SK-N-SH (cell line): ENCODE results near the gene STEAP2. TPM values are rescaled to one million over a fixed set of nuclear protein-coding genes. Genes with fewer than 3 reads are reported as not detected.

Experiments used
- CTCF ChIA-PET: fragments of 300-600, 350-600 bp; formaldehyde crosslinking; extraction: SDS; loops from one replicate; lab custom pipeline; 2021; lab: Yijun Ruan, JAX
- POLR2A ChIA-PET: fragments of 350-600 bp; sonication (Branson Sonifier 250); formaldehyde crosslinking; extraction: SDS; loops from one replicate; lab custom pipeline; 2020; ENCODE audit warnings: antibody characterized with exemption, inconsistent platforms; lab: Yijun Ruan, JAX
- DNase-seq: peaks from one replicate; pipeline ENCODE4 v3.0.0; 2012
- H2AFZ ChIP-seq: fragments of 200-600 bp; sonication (generic); 2 replicates; pipeline ENCODE4 v1.8.1; 2016; ENCODE audit warnings: antibody characterized with exemption, mild to moderate bottlenecking, low read depth
- H3F3A ChIP-seq: fragments of 200-600 bp; sonication (generic); replicated peaks from 2 replicates; pipeline ENCODE3; 2016; ENCODE audit warnings: antibody characterized with exemption, mild to moderate bottlenecking; ENCODE audit not compliant: insufficient read depth
- H3K27ac ChIP-seq, 2 experiments: fragments of 200-500 bp in 1 of 2; fragments of 200-600 bp in 1 of 2; sonication (Bioruptor generic) in 1 of 2; sonication (generic), shearing (Covaris generic) in 1 of 2; 2 replicates each; pipeline versions ENCODE4 v1.5.1 to v1.6.1; 2014 to 2016; ENCODE audit warnings: low read depth in 2 of 2, inconsistent platforms in 1 of 2, low read length in 1 of 2, mild to moderate bottlenecking in 1 of 2, mixed read lengths in 1 of 2
- H3K27me3 ChIP-seq: fragments of 200-600 bp; sonication (generic), shearing (Covaris generic); 2 replicates; pipeline ENCODE4 v1.6.1; 2016; ENCODE audit warnings: mixed run types; ENCODE audit not compliant: insufficient read depth
- H3K36me3 ChIP-seq, 2 experiments: fragments of 200-500 bp in 1 of 2; fragments of 200-600 bp in 1 of 2; sonication (Bioruptor generic) in 1 of 2; sonication (generic) in 1 of 2; replicated peaks in 1 of 2; 2 replicates each; pipeline versions ENCODE3 to v1.5.1; 2014 to 2016; ENCODE audit warnings: low read length in 1 of 2, mild to moderate bottlenecking in 1 of 2; ENCODE audit not compliant: insufficient read depth in 2 of 2, control insufficient read depth in 1 of 2
- H3K4me1 ChIP-seq, 2 experiments: fragments of 200-500 bp in 1 of 2; fragments of 200-600 bp in 1 of 2; sonication (Bioruptor generic) in 1 of 2; sonication (generic), shearing (Covaris generic) in 1 of 2; 2 replicates each; pipeline versions ENCODE4 v1.5.1 to v1.6.1; 2014 to 2016; ENCODE audit warnings: low read depth in 1 of 2, low read length in 1 of 2, mixed run types in 1 of 2; ENCODE audit not compliant: insufficient read depth in 2 of 2, control insufficient read depth in 1 of 2
- H3K4me2 ChIP-seq: fragments of 200-600 bp; sonication (generic), shearing (Covaris generic); 2 replicates; pipeline ENCODE4 v1.6.1; 2017; ENCODE audit warnings: mixed run types
- H3K4me3 ChIP-seq, 2 experiments: fragments of 200-500 bp in 1 of 2; fragments of 200-600 bp in 1 of 2; sonication (Bioruptor generic) in 1 of 2; sonication (generic), shearing (Covaris generic) in 1 of 2; 2 replicates each; pipeline versions ENCODE4 v1.5.1 to v1.8.1; 2014 to 2016; ENCODE audit warnings: low read depth in 2 of 2, inconsistent platforms in 1 of 2, low read length in 1 of 2, mild to moderate bottlenecking in 1 of 2, mixed read lengths in 1 of 2, moderate library complexity in 1 of 2
- H3K79me2 ChIP-seq: fragments of 200-600 bp; sonication (generic); 2 replicates; pipeline ENCODE4 v1.8.1; 2017; ENCODE audit warnings: mild to moderate bottlenecking; ENCODE audit not compliant: insufficient read depth
- H3K9ac ChIP-seq: fragments of 200-600 bp; sonication (generic); 2 replicates; pipeline ENCODE4 v1.6.1; 2017; ENCODE audit warnings: mixed run types
- H3K9me2 ChIP-seq: fragments of 200-600 bp; sonication (generic); 2 replicates; pipeline ENCODE4 v1.6.1; 2017; ENCODE audit warnings: mixed run types
- H3K9me3 ChIP-seq: fragments of 200-600 bp; sonication (generic); 2 replicates; pipeline ENCODE4 v1.6.1; 2017; ENCODE audit warnings: mixed run types, mild to moderate bottlenecking, moderate library complexity
- H4K20me1 ChIP-seq: fragments of 200-600 bp; sonication (generic); 2 replicates; pipeline ENCODE4 v1.6.1; 2017; ENCODE audit warnings: mild to moderate bottlenecking, mixed run types; ENCODE audit not compliant: insufficient read depth
- ELF1 ChIP-seq: IDR thresholded peaks from 2 replicates; pipeline ENCODE4 v1.4.0; 2012
- EP300 ChIP-seq, 2 experiments: IDR thresholded peaks; 2 replicates each; pipeline versions ENCODE4 v1.4.0 to v1.6.1; 2012; ENCODE audit warnings: borderline replicate concordance in 1 of 2, low read depth in 1 of 2, low read length in 1 of 2
- EZH2phosphoT487 ChIP-seq: fragments of 200-600 bp; sonication (generic); IDR thresholded peaks from 2 replicates; pipeline ENCODE4 v1.6.1; 2017; ENCODE audit warnings: low read depth, mixed run types, mild to moderate bottlenecking, antibody characterized with exemption, moderate library complexity, borderline replicate concordance
- FOSL2 ChIP-seq: IDR thresholded peaks from 2 replicates; pipeline ENCODE4 v1.4.0; 2012; ENCODE audit warnings: low read depth, mild to moderate bottlenecking, moderate library complexity, borderline replicate concordance
- GABPA ChIP-seq: IDR thresholded peaks from 2 replicates; pipeline ENCODE4 v1.4.0; 2012; ENCODE audit warnings: low read depth, mild to moderate bottlenecking
- MAX ChIP-seq: IDR thresholded peaks from 2 replicates; pipeline ENCODE4 v1.4.0; 2012; ENCODE audit warnings: low read depth
- MEF2A ChIP-seq: IDR thresholded peaks from 2 replicates; pipeline ENCODE4 v1.4.0; 2012; ENCODE audit warnings: low read depth, borderline replicate concordance
- NFIC ChIP-seq: IDR thresholded peaks from 2 replicates; pipeline ENCODE4 v1.4.0; 2012; ENCODE audit warnings: borderline replicate concordance
- NRF1 ChIP-seq: IDR thresholded peaks from 2 replicates; pipeline ENCODE4 v1.6.1; 2012; ENCODE audit warnings: low read depth, mild to moderate bottlenecking, low read length
- POLR2AphosphoS5 ChIP-seq: IDR thresholded peaks from 2 replicates; pipeline ENCODE4 v1.6.1; 2012; ENCODE audit warnings: low read depth, low read length
- REST ChIP-seq: IDR thresholded peaks from 2 replicates; pipeline ENCODE4 v1.6.1; 2012; ENCODE audit warnings: mild to moderate bottlenecking, low read depth, low read length, moderate library complexity
- RFX5 ChIP-seq: IDR thresholded peaks from 2 replicates; pipeline ENCODE4 v1.6.1; 2012; ENCODE audit warnings: mild to moderate bottlenecking, improper control_type of control experiment, low read length
- RXRA ChIP-seq: IDR thresholded peaks from 2 replicates; pipeline ENCODE4 v1.4.0; 2012; ENCODE audit warnings: low read depth, mild to moderate bottlenecking, borderline replicate concordance
- SIN3A ChIP-seq: IDR thresholded peaks from 2 replicates; pipeline ENCODE4 v1.6.1; 2012; ENCODE audit warnings: low read depth, mild to moderate bottlenecking, low read length, moderate library complexity, borderline replicate concordance
- TAF1 ChIP-seq: IDR thresholded peaks from 2 replicates; pipeline ENCODE4 v1.6.1; 2012; ENCODE audit warnings: low read depth, mild to moderate bottlenecking, low read length, moderate library complexity, borderline replicate concordance
- TCF12 ChIP-seq: IDR thresholded peaks from 2 replicates; pipeline ENCODE4 v1.4.0; 2012
- USF1 ChIP-seq: IDR thresholded peaks from 2 replicates; pipeline ENCODE4 v1.4.0; 2012; ENCODE audit warnings: low read depth, borderline replicate concordance
- YY1 ChIP-seq: IDR thresholded peaks from 2 replicates; pipeline ENCODE4 v1.4.0; 2012; ENCODE audit warnings: low read depth, mild to moderate bottlenecking
- WGBS: methylation state at CpG from one replicate; pipeline ENCODE4 v1.1.6; 2017; ENCODE audit warnings: low lambda C conversion rate; 5-methylcytosine and 5-hydroxymethylcytosine counted together
- polyA plus RNA-seq, 3 experiments: library from polyadenylated mRNA; depleted of rRNA; stranded (reverse); fragments of >200 nt; gene quantifications; 2 replicates each; pipeline ENCODE4 v1.2.3, GENCODE V29; 2012
- TF ChIP-seq, protein P1 (sequence below): fragments of 150-350 bp; IDR thresholded peaks from 2 replicates; pipeline ENCODE4 v1.6.1; 2017; ENCODE audit warnings: antibody characterized with exemption, low read length, low read depth, borderline replicate concordance
- TF ChIP-seq, protein P2 (sequence below): fragments of 200-600 bp; sonication (generic); IDR thresholded peaks from 2 replicates; pipeline ENCODE4 v1.6.1; 2017; ENCODE audit warnings: antibody characterized with exemption, mild to moderate bottlenecking, moderate library complexity

STEAP2 gene
- polyA plus RNA-seq, 1 of the 3 experiments (the other 2 are of a cell fraction), result 6.6 TPM

DNA sequence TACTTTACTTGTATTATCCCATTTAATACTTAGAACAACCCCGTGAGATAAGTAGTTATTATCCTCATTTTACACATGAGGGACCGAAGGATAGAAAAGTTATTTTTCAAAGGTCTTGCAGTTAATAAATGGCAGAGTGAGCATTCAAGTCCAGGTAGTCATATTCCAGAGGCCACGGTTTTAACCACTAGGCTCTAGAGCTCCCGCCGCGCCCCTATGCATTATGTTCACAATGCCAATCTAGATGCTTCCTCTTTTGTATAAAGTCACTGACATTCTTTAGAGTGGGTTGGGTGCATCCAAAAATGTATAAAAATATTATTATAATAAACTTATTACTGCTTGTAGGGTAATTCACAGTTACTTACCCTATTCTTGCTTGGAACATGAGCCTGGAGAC, 22.0 kb downstream of the STEAP2 start:
- no peaks in the 10 kb centered on the region; the same call in 1 of the 2 replicates for H3K79me2 ChIP-seq
- no peaks in the 10 kb centered on the region for H3K27me3 ChIP-seq
- WGBS, result 96% methylated on average over 6 of the region's 6 CpGs
- no peak for TF ChIP-seq NRF1
- TF ChIP-seq EZH2phosphoT487, result no peak
- TF ChIP-seq YY1, result no peak
- no peak for TF ChIP-seq TAF1
- no peak for TF ChIP-seq USF1
- no peak for TF ChIP-seq GABPA
- no peak for TF ChIP-seq ELF1
- no peak for TF ChIP-seq POLR2AphosphoS5
- no peak for TF ChIP-seq RFX5
- no peak for TF ChIP-seq RXRA
- no peak for TF ChIP-seq TCF12
- no peak for TF ChIP-seq MEF2A
- TF ChIP-seq MAX, result no peak
- TF ChIP-seq SIN3A, result no peak
- TF ChIP-seq, protein P1, sequence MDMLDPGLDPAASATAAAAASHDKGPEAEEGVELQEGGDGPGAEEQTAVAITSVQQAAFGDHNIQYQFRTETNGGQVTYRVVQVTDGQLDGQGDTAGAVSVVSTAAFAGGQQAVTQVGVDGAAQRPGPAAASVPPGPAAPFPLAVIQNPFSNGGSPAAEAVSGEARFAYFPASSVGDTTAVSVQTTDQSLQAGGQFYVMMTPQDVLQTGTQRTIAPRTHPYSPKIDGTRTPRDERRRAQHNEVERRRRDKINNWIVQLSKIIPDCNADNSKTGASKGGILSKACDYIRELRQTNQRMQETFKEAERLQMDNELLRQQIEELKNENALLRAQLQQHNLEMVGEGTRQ, result no peak
- TF ChIP-seq, protein P2, sequence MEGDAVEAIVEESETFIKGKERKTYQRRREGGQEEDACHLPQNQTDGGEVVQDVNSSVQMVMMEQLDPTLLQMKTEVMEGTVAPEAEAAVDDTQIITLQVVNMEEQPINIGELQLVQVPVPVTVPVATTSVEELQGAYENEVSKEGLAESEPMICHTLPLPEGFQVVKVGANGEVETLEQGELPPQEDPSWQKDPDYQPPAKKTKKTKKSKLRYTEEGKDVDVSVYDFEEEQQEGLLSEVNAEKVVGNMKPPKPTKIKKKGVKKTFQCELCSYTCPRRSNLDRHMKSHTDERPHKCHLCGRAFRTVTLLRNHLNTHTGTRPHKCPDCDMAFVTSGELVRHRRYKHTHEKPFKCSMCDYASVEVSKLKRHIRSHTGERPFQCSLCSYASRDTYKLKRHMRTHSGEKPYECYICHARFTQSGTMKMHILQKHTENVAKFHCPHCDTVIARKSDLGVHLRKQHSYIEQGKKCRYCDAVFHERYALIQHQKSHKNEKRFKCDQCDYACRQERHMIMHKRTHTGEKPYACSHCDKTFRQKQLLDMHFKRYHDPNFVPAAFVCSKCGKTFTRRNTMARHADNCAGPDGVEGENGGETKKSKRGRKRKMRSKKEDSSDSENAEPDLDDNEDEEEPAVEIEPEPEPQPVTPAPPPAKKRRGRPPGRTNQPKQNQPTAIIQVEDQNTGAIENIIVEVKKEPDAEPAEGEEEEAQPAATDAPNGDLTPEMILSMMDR, result no peak
- TF ChIP-seq NFIC, result no peak
- no peak for TF ChIP-seq FOSL2
- TF ChIP-seq REST, result no peak
- TF ChIP-seq EP300 (IDR thresholded peaks at IDR 0.05; ENCODE audit: borderline replicate concordance in 1 of 2, low read depth in 1 of 2, low read length in 1 of 2), result no peak
- no peak overlapping the region for H2AFZ ChIP-seq
- H3F3A ChIP-seq, result peaks cover 6% of the 10 kb centered on the region
- no peaks in the 10 kb centered on the region for H3K9me3 ChIP-seq
- no peak for DNase-seq
- no peak overlapping the region for H3K4me2 ChIP-seq
- H3K4me3 ChIP-seq, result no peak overlapping the region
- ChIA-PET POLR2A (no interaction called here), CTCF (interaction anchor here (1.6 kb wide), 1 partner anchor 19 kb away, joined by 3 read pairs; no protein-coding TSS in a partner anchor)
- peaks cover 5 to 7% of the 10 kb centered on the region in 2 experiments for H3K36me3 ChIP-seq
- no peak overlapping the region for H3K9ac ChIP-seq
- no peaks in the 10 kb centered on the region for H3K9me2 ChIP-seq
- no peak overlapping the region for H3K27ac ChIP-seq
- no peaks in the 10 kb centered on the region for H4K20me1 ChIP-seq
- peaks cover 0 to 3% of the 10 kb centered on the region in 2 experiments; a peak in 2 of 4 replicates for H3K4me1 ChIP-seq
